ENCODE data around the gene KRTAP9-8.
"Not testable (repeated sequence)": the region's sequence is repeated elsewhere in the genome, so short reads cannot be mapped to it uniquely, and the experiment has no call there.

Gene KRTAP9-8, protein sequence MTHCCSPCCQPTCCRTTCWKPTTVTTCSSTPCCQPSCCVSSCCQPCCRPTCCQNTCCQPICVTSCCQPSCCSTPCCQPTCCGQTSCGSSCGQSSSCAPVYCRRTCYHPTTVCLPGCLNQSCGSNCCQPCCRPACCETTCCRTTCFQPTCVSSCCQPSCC

DNA sequence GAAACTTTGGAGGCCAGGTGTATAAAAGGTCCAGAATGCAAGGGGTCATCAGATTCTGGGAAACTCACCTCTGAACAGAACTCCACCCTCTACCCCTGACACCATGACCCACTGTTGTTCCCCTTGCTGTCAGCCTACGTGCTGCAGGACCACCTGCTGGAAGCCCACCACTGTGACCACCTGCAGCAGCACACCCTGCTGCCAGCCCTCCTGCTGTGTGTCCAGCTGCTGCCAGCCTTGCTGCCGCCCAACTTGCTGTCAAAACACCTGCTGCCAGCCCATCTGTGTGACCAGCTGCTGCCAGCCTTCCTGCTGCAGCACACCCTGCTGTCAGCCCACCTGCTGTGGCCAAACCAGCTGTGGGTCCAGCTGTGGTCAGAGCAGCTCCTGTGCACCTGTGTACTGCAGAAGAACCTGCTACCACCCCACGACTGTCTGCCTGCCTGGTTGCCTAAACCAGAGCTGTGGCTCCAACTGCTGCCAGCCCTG lies at the start of gene KRTAP9-8:
Gene KRTAP9-8 (plus strand): TSS at position 51 of the 489 bp plus-strand sequence. CDS start 53 bp downstream, at position 104.
- H3K36me3 Mint-ChIP-seq (ENCODE audit: low read depth); H3K4me3 Mint-ChIP-seq; H3K27ac Mint-ChIP-seq; intact Hi-C loops (cut with micrococcal nuclease); H3K9me3 Mint-ChIP-seq; H3K4me1 Mint-ChIP-seq (ENCODE audit: low read depth): not testable (repeated sequence)
- H3K27me3 Mint-ChIP-seq = peaks cover 17% of the 10 kb centered on the region

DNA sequence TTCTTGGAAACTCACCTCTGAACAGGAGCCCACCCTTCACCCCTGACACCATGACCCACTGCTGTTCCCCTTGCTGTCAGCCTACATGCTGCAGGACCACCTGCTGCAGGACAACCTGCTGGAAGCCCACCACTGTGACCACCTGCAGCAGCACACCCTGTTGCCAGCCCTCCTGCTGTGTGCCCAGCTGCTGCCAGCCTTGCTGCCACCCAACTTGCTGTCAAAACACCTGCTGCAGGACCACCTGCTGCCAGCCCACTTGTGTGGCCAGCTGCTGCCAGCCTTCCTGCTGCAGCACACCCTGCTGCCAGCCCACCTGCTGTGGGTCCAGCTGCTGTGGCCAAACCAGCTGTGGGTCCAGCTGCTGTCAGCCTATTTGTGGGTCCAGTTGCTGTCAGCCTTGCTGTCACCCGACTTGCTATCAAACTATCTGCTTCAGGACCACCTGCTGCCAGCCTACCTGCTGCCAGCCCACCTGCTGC lies 47.9 kb upstream of the KRTAP9-8 start, which contains the start of gene KRTAP9-1:
Gene KRTAP9-1 (plus strand): TSS at position 51 of the 482 bp plus-strand sequence. CDS start 0 bp downstream, at position 51.
- H3K4me3 Mint-ChIP-seq; H3K9me3 Mint-ChIP-seq; H3K27ac Mint-ChIP-seq; H3K4me1 Mint-ChIP-seq (ENCODE audit: low read depth); H3K36me3 Mint-ChIP-seq (ENCODE audit: low read depth): not testable (repeated sequence)
- intact Hi-C loops (cut with micrococcal nuclease) = loop anchor here (10.0 kb wide), 1 partner anchor 275 kb away; no protein-coding TSS in a partner anchor
- peaks cover 29% of the 10 kb centered on the region for H3K27me3 Mint-ChIP-seq

DNA sequence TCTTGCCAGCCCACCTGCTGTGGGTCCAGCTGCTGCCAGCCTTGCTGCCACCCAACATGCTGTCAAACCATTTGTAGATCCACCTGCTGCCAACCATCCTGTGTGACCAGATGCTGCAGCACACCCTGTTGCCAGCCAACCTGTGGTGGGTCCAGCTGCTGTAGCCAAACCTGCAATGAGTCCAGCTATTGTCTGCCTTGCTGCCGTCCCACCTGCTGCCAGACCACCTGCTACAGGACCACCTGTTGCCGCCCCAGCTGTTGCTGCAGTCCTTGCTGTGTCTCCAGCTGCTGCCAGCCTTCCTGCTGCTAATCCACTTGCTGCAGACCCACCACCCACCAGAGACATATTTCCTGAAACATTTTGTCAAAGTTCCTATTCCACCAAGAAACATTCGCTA lies 47.5 kb upstream of the KRTAP9-8 start:
- intact Hi-C loops (cut with micrococcal nuclease) = loop anchor here (10.0 kb wide), 1 partner anchor 276 kb away; no protein-coding TSS in a partner anchor

DNA sequence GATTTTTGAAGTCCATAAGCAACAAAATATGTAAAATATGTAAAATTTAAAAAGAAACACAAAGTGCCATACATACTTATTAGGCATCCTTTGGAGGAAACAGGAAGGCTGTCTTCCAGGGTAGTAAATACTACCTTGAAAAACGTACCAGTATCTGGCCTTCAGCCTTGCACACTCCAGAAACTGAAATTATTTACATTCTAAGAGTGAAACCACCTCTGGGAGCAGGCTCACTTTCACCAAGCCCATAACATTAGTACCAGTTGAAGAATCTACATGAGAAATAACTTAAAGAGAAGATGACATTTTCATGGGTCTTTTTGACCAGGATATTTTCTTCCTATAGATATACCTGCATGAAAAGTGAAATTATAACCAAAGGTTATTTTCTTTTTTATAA lies 41.7 kb upstream of the KRTAP9-8 start:
- no peaks in the 10 kb centered on the region for H3K9me3 Mint-ChIP-seq
- peaks cover 19% of the 10 kb centered on the region for H3K27me3 Mint-ChIP-seq
- H3K4me1 Mint-ChIP-seq (ENCODE audit: low read depth) = no peaks in the 10 kb centered on the region
- intact Hi-C loops (cut with micrococcal nuclease) = loop anchor here (10.0 kb wide), 1 partner anchor 281 kb away; no protein-coding TSS in a partner anchor
- H3K4me3 Mint-ChIP-seq = no peak overlapping the region
- H3K36me3 Mint-ChIP-seq (ENCODE audit: low read depth) = no peaks in the 10 kb centered on the region
- no peak overlapping the region for H3K27ac Mint-ChIP-seq

More for the DNA sequence above, 47.5 kb upstream of the KRTAP9-8 start:
- peaks cover 26% of the 10 kb centered on the region for H3K27me3 Mint-ChIP-seq
- no peaks in the 10 kb centered on the region for H3K4me1 Mint-ChIP-seq (ENCODE audit: low read depth)
- no peak overlapping the region for H3K27ac Mint-ChIP-seq
- no peaks in the 10 kb centered on the region for H3K36me3 Mint-ChIP-seq (ENCODE audit: low read depth)
- H3K9me3 Mint-ChIP-seq = no peaks in the 10 kb centered on the region
- H3K4me3 Mint-ChIP-seq = no peak overlapping the region

DNA sequence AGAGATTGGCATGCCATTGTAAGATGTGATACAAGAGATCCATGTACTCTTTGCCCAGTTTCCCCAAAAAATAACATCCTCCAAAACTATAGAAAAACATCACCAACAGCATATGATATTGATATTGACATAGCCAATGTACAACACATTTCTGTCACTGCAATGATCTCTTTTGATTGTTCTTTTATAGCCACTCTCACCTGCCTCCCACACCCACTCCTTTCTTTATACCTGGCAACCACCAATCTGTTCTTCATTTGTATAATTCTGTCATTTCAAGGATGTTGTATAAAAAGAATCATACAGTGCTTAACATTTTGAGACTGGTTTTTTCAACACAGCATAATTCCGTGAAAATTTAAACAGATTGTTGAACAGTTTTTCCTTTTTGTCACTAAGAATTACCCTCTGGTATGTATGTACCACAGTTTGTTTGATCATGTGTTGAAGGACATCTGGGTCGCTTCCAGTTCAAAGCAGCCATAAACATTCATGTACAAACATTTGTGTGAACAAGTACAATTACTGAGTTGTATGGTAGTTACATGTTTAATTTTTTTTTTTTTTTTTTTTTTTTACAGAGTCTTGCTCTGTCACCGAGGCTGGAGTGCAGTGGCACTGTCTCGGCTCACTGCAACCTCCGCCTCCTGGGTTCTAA lies 38.2 kb upstream of the KRTAP9-8 start:
- Mint-ChIP-seq H3K27me3 (peaks cover 12% of the 10 kb centered on the region), H3K9me3 (no peaks in the 10 kb centered on the region), H3K4me1 (ENCODE audit: low read depth) (no peaks in the 10 kb centered on the region), H3K36me3 (ENCODE audit: low read depth) (no peaks in the 10 kb centered on the region), H3K27ac (no peak overlapping the region), H3K4me3 (no peak overlapping the region)
- intact Hi-C loops (cut with micrococcal nuclease) = loop anchor here (10.0 kb wide), 1 partner anchor 285 kb away; no protein-coding TSS in a partner anchor

DNA sequence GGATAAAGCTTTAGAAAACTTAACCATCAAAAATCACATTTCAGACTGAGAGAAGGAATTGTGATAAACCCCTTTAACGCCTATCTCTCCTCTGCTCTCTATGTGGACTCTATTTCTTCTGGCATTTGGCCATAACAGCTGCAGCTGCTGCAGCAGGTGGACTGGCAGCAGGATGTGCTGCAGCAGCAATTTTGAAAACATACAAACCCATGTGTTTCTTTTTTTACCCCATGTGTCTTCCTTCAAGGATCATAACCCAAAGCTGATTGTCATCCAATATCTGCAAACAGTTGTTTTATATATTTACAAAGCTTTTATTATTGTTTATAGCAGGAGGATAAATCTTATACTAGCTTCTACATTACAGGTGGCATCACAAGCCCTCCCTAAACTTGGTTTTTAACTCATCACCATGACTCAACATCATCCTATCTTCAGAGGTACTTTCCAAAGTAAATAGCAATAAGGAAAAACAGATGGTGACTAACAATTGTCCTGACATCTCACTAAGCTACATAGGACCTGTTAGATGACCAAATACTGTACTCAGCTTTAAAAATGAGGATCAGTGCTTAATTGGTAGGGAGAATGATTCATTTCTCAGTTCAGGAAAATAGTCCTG lies 25.8 kb upstream of the KRTAP9-8 start:
- H3K36me3 Mint-ChIP-seq (ENCODE audit: low read depth) = no peaks in the 10 kb centered on the region
- no peaks in the 10 kb centered on the region for H3K9me3 Mint-ChIP-seq
- no peak overlapping the region for H3K4me3 Mint-ChIP-seq
- intact Hi-C loops (cut with micrococcal nuclease) = no loop called here
- H3K27me3 Mint-ChIP-seq = peaks cover 27% of the 10 kb centered on the region
- H3K4me1 Mint-ChIP-seq (ENCODE audit: low read depth) = no peaks in the 10 kb centered on the region
- H3K27ac Mint-ChIP-seq = no peak overlapping the region

DNA sequence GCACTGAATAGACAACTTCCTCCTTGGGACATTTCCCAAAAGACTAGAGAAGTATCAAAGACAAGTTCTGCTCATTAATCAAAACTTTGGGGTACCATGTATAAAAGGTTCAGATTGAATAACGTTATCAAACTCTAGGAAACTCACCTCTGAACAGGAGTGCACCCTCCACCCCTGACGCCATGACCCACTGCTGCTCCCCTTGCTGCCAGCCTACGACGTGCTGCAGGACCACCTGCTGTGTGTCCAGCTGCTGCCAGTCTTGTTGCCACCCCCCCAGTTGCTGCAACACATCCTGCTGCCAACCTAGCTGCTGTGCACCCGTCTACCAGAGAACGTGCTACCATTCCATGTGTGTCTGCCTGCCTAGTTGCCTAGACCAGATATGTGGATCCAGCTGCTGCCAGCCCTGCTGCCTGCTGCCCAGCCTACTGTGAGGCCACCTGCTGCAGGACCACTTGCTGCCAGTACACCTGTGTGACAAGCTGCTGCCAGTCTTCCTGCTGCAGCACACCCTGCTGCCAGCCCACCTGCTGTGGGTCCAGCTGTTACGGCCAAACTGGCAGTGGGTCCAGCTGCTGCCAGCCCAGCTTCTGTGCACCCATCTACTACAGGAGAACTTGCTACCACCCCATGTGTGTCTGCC lies 25.2 kb upstream of the KRTAP9-8 start:
- no peaks in the 10 kb centered on the region for H3K9me3 Mint-ChIP-seq
- no peak overlapping the region for H3K27ac Mint-ChIP-seq
- H3K4me3 Mint-ChIP-seq = no peak overlapping the region
- no peaks in the 10 kb centered on the region for H3K4me1 Mint-ChIP-seq (ENCODE audit: low read depth)
- H3K36me3 Mint-ChIP-seq (ENCODE audit: low read depth) = no peaks in the 10 kb centered on the region
- H3K27me3 Mint-ChIP-seq = peaks cover 26% of the 10 kb centered on the region
- intact Hi-C loops (cut with micrococcal nuclease) = no loop called here

DNA sequence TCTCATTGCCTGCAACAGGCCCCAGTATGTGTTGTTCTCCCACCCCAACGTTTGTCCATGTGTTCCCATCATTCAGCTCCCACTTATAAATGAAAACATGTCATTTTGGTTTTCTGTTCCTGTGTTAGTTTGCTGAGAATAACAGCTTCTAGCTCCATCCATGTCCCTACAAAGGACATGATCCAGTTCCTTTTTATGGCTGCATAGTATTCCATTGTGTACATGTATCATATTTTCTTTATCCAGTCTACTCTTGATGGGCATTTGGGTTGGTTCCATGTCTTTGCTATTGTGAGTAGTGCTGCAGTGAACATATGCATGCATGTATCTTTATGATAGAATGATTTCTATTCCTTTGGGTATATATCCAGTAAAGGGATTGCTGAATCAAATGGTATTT lies 22.1 kb upstream of the KRTAP9-8 start:
- Mint-ChIP-seq H3K27ac (no peak overlapping the region), H3K4me3 (no peak overlapping the region), H3K36me3 (ENCODE audit: low read depth) (no peaks in the 10 kb centered on the region), H3K9me3 (peaks cover 10% of the 10 kb centered on the region), H3K27me3 (peaks cover 7% of the 10 kb centered on the region), H3K4me1 (ENCODE audit: low read depth) (no peaks in the 10 kb centered on the region)
- intact Hi-C loops (cut with micrococcal nuclease) = no loop called here

DNA sequence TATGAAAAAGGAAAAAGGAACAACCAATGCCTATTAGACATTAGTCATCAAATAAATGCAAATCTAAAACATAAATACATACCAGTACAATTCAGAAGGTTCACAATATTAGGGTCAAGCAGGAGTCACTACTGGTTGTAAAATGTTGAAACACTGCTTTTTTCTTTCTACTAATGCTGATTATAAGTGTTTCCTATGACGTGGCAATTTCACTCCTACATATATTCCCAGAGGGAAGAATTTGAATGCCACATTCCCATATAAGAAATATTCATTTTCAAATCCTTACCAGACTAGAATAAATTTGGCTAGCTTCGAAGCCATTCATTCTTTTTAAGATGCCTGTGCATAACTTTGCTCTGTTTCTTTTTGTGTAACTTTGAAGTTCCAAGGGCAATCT lies 14.0 kb upstream of the KRTAP9-8 start:
- Mint-ChIP-seq H3K27me3 (peaks cover 14% of the 10 kb centered on the region), H3K4me1 (ENCODE audit: low read depth) (no peaks in the 10 kb centered on the region), H3K36me3 (ENCODE audit: low read depth) (no peaks in the 10 kb centered on the region), H3K27ac (no peak overlapping the region), H3K9me3 (peaks cover 10% of the 10 kb centered on the region), H3K4me3 (no peak overlapping the region)
- intact Hi-C loops (cut with micrococcal nuclease) = no loop called here

DNA sequence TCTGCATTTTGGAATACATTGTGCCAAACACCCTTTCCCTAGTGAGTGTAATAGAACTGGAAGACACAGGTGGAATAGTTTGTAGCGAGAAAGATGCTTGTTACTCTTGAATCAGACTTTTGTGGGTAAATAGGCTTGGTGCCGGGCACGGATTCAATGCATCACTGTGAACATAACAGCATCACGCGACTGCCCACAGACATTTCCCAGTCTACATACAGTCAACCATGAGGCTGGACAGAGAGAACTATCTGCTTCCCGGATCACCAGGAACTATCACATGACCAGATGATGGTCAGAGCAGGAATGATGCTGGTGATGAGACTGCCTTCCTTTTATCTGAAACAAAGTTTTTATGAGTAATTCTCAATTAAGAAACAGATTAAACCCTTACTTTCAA lies 11.7 kb upstream of the KRTAP9-8 start:
- no peak overlapping the region for H3K27ac Mint-ChIP-seq
- H3K4me3 Mint-ChIP-seq = no peak overlapping the region
- peaks cover 9% of the 10 kb centered on the region for H3K27me3 Mint-ChIP-seq
- H3K36me3 Mint-ChIP-seq (ENCODE audit: low read depth) = no peaks in the 10 kb centered on the region
- intact Hi-C loops (cut with micrococcal nuclease) = no loop called here
- H3K9me3 Mint-ChIP-seq = no peaks in the 10 kb centered on the region
- H3K4me1 Mint-ChIP-seq (ENCODE audit: low read depth) = no peaks in the 10 kb centered on the region

DNA sequence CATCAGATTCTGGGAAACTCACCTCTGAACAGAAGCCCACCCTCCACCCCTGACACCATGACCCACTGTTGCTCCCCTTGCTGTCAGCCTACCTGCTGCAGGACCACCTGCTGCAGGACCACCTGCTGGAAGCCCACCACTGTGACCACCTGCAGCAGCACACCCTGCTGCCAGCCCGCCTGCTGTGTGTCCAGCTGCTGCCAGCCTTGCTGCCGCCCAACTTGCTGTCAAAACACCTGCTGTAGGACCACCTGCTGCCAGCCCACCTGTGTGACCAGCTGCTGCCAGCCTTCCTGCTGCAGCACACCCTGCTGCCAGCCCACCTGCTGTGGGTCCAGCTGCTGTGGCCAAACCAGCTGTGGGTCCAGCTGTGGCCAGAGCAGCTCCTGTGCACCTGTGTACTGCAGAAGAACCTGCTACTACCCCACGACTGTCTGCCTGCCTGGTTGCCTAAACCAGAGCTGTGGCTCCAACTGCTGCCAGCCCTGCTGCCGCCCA lies 11.2 kb upstream of the KRTAP9-8 start, which contains the start of gene KRTAP9-2:
Gene KRTAP9-2 (plus strand): TSS at position 51 of the 498 bp plus-strand sequence. CDS start 7 bp downstream, at position 58.
- H3K4me1 Mint-ChIP-seq (ENCODE audit: low read depth); H3K27ac Mint-ChIP-seq; H3K27me3 Mint-ChIP-seq; intact Hi-C loops (cut with micrococcal nuclease); H3K4me3 Mint-ChIP-seq; H3K9me3 Mint-ChIP-seq; H3K36me3 Mint-ChIP-seq (ENCODE audit: low read depth): not testable (repeated sequence)

DNA sequence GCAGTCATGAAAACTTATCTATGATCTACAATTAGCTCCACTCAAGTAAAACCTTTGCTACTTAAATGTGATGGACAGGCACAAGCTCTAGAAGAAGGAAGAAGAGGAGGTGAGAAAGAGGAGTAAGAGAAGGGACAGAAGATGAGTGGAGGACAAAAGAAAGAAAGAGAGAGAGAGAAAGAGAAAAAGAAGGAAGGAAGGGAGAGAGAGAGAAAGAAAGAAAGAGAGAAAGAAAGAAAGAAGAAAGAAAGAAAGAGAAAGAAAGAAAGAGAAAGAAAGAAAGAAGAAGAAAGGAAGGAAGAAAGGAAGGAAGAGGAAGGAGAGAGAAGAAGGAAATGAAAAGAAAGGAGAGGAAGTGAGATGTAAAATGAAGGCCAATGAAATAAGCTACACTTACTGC lies 7.7 kb upstream of the KRTAP9-8 start:
- intact Hi-C loops (cut with micrococcal nuclease) = no loop called here
- no peak overlapping the region for H3K4me3 Mint-ChIP-seq
- no peak overlapping the region for H3K27ac Mint-ChIP-seq
- H3K27me3 Mint-ChIP-seq = peaks cover 21% of the 10 kb centered on the region
- H3K9me3 Mint-ChIP-seq = no peaks in the 10 kb centered on the region
- no peaks in the 10 kb centered on the region for H3K4me1 Mint-ChIP-seq (ENCODE audit: low read depth)
- no peaks in the 10 kb centered on the region for H3K36me3 Mint-ChIP-seq (ENCODE audit: low read depth)

DNA sequence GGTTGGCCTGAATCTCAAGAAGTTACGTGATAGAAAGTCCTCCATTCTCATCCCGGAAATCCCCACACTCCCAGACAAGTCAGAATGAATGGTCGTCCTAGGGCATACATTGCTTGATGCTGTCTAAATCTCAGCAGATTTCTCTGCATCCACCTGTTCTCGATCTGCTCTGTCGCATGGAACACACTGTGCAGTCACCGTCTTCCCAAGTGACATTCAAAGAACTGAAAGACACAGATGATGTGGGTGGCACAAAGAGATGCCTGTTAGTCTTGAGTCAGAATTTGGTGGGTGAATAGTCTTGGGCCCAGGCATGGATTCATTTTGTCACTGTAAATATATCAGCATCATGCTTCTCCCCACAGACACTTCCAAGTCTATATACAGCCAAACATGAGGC lies 6.1 kb upstream of the KRTAP9-8 start:
- Mint-ChIP-seq H3K9me3 (no peaks in the 10 kb centered on the region), H3K27ac (no peak overlapping the region), H3K4me3 (no peak overlapping the region), H3K36me3 (ENCODE audit: low read depth) (no peaks in the 10 kb centered on the region), H3K4me1 (ENCODE audit: low read depth) (no peaks in the 10 kb centered on the region), H3K27me3 (peaks cover 23% of the 10 kb centered on the region)
- intact Hi-C loops (cut with micrococcal nuclease) = no loop called here
